GM23338 (cell line): ENCODE measurements around the gene DCAF5.

ENCODE experiments used
- CREB1 ChIP-seq: fragments of 250-450 bp; sonication (Bioruptor Pico); IDR thresholded peaks from 2 replicates; pipeline ENCODE4 v1.5.0; 2020; ENCODE audit warnings: low read depth, mild to moderate bottlenecking, moderate library complexity
- TF ChIP-seq, protein P1 (sequence below), 2 experiments: fragments of 200-600 bp in 1 of 2; sonication (generic) in 1 of 2; conservative IDR thresholded peaks; 2 replicates each; pipeline versions ENCODE4 v1.5.1 to v1.6.1; 2016 to 2017; ENCODE audit warnings: antibody characterized with exemption in 2 of 2, low read depth in 2 of 2, mild to moderate bottlenecking in 2 of 2, moderate library complexity in 1 of 2

DNA sequence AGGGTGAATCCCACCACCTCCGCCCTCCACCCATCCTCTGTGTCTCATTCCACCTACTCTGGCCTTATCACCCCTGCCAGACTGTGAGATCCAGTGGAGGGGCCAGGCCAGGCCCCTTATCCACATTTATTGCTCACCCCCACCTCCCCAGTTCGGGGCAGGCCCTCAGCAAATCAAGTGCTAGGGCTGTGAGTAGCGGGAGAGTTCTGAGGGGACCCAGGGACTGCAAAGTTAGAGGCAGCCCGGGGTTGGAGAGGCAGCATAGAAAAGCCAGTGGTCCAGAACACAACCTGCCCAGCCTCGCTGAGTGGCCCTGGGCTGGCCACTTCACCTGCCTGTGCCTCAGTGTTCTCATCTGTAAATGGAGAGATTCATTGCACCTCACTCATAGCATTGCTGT is 146.6 kb downstream of the DCAF5 start:
- TF ChIP-seq, protein P1, sequence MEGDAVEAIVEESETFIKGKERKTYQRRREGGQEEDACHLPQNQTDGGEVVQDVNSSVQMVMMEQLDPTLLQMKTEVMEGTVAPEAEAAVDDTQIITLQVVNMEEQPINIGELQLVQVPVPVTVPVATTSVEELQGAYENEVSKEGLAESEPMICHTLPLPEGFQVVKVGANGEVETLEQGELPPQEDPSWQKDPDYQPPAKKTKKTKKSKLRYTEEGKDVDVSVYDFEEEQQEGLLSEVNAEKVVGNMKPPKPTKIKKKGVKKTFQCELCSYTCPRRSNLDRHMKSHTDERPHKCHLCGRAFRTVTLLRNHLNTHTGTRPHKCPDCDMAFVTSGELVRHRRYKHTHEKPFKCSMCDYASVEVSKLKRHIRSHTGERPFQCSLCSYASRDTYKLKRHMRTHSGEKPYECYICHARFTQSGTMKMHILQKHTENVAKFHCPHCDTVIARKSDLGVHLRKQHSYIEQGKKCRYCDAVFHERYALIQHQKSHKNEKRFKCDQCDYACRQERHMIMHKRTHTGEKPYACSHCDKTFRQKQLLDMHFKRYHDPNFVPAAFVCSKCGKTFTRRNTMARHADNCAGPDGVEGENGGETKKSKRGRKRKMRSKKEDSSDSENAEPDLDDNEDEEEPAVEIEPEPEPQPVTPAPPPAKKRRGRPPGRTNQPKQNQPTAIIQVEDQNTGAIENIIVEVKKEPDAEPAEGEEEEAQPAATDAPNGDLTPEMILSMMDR (conservative IDR thresholded peaks at IDR 0.05; ENCODE audit: low read depth in 2 of 2), result no peak
- no peak for TF ChIP-seq CREB1 (CRISPR knock-in tag)
